ENCODE measurements around the gene GGT6.
A peak's percentile ranks its signal among the peaks of the same experiment; 100 is the strongest.

GGT6 gene

DNA sequence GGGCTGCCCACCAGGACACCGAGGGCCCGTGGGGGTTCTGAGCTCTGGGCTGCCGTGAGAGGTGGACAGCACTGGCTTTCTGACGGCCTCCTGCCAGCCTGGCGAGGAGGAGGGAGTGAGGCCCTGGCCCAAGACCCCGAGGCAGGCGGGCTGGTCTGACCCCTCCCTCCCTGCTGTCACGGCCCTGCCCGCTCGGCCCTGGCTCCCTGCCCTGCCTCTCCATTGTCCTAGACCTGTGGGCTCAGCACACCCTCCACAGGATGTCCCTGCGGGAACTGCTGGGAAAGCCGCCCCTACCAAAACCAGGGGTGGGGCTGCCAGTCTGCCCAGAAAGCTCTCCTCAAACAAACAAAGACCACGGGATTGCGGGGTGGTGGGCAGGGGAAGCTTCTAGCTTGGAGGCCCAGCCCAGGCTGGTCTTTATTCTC lies 41.0 kb downstream of the GGT6 start:
- DNase-seq = peak; percentile 41

DNA sequence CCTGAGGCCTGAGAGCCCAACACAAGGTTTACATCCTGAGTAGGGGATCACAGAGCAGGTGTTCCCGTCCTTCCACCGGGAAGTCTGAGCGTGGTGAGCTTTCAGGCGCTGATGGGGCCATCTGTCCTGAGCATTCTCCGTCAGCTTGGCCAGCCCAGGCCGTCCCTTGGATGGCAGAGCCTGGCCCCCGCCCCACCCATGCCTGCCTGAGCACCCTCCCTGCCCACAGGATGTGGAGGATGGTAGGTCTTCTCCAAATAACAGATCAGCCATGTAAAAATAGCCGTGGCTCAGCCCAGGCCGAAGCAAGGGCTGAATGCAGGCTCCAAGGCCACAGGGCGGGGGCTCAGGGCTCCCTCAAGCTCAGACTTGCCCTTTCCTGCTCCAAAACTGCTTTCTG lies 41.5 kb downstream of the GGT6 start:
- no peak for DNase-seq

DNA sequence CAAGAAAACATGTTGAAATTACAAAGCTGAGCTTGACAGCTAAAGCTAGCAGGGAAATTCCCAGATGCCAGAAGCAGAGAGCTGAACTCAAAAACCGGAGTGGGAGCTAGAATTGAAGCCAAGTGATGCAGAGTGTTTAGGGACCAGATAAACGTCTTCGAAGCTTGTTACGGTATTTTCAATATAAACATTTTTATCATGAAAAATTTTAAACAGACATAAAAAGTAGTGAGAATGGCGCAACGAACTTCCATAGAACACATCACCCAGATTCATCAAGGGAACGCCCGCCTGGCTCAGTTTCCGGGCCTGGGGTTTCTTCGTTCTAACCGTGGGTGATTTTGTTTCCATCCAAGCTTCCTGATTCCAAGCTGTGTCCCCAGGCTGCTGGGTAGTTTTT lies 43.6 kb downstream of the GGT6 start:
- DNase-seq = no peak

DNA sequence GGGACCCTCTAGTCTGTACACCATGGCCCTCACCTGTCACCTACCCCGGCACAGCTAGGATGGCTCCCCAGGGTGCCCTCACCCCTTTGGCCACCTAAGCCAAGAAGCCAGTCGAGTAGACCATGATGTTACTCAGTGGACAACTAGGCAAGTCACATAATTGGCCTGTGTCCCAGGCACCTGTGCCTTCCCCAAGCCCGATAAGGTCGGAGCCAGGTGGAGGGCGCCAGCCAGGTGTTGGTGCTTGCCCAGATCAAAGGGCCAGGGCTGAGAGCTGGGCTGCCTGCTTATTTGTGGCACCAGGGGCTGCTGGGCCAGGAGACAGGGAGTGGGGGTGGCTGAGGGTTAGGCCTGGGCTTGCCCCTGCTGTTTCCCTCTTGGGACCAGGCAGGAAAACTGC lies 44.9 kb downstream of the GGT6 start:
- DNase-seq = no peak

DNA sequence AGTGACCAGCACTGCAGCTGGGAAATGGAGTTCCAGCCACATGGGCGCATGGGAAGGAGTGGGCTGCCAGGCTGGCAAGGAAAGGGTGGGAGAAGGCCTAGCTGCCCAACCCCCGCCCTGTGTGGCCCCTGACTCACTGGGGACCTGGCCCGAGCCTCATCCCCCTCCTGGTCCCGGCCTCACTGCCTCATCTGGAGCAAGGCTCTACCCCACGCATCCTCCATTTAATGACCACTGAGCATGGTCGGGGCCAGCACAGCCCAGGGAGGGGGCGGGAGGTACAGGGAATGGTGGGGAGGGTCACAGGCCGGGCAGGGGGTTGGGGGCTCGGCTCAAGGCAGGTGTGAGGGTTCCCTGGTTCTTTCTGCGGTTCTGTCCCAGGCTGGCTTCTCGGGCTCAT lies 45.6 kb downstream of the GGT6 start:
- DNase-seq = no peak

DNA sequence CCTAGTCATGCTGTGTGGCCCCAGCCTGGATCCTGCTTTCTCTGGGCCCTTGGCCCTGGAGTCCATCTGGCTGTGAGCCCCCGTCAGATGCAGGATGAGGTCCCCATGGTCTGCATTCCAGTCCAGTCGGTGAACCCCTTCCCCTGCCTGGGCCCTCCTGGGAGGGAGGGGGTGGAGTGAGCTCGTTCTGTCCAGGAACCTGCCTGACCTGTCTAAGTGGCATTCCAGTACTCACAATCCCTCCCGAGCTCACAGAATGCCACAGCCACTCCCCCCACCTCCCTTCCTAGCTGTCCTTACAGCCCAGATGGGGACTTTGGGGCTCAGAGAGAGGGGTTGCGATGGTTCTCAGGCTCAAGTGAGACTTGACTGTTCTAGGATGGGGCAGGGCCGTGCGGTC lies 46.2 kb downstream of the GGT6 start:
- DNase-seq = no peak

DNA sequence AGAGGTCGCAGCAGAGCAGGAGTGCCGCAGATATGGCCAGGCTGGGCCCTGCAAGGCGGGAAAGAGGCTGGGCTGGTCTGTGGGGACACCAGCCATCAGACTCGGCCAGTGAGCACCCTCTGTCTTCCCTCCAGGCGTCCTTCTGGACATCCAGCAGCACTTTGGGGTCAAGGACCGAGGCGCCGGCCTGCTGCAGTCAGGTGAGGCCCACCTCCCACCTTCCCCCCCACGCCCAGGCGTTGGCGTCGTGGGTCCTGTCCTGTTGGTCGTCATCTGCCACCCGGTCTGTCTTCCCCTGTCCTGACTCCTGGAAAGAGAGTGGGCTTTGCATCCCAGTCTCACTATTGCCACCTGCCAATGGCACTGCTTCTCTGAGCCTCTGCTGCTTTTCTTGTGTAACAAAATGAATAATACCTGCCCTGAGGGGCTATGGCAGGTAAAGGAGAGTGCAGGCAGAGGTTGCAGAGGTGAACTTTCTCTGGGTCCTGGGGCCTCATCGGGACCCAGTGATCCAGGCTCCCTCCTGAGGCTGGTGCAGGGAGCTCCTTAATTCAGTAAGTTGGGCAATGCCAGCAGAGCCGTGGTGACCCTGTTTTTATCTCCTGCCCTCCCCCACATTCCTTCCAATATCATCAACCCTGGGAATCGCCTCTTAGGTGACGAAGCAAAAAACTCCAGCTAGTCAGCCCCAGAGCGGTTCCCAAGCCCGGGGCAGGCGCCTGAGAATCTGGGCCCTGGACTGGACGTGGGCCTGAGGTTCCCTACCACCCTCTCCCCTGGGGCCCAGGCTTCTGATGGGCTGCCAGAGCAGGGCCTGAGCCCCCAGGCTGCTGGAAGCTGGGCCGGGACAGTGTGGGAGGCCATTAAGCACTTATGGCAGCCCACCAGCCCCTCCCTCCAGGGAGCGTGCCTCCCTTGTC lies 47.0 kb downstream of the GGT6 start:
- DNase-seq = no peak

DNA sequence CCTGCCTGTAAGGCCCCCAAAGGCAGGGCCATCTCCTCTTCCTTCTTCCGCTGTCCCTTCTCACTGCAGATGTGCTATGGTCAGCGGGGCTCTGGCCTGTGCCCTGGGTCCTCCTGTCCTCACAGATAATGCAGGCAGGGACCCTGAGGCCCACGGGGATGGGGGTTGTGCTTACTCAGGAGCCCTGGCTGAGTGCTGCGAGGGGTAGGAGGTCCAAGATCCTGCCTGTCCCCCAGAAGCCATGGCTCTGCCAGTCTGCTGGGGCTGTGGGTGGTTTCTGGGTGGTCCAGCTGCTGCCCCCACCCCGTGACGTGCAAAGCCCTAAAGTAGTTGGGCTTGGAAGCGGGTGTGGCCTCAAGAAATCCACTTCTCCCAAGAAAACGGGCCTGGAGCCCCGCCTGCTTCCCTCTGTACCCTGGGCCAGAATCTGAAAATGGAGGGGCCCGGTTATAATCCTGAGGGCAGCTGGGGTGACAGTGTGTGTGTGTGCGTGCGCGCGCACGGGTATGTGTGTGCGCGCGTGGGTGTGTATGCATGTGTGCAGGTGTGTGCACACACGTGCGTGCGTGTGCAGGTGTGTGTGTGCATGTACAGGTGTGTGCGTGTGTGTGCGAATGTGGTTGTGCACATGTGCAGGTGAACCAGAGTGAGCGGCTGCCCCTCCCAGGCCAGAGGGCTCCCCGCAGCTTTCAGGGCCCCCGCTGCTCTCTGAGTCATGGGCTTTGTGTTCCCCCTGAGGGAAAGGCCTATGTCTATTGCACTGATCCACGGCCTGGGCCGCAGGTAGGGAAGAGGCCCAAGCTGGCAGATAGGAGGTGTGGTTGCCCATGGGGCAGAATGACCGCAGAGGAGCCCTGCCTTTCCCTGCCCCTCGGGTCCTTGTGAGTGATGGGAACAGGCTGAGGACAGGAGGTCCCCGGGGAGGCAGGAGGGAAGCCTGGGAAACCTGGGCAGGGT lies 47.9 kb downstream of the GGT6 start:
- no peak for DNase-seq

DNA sequence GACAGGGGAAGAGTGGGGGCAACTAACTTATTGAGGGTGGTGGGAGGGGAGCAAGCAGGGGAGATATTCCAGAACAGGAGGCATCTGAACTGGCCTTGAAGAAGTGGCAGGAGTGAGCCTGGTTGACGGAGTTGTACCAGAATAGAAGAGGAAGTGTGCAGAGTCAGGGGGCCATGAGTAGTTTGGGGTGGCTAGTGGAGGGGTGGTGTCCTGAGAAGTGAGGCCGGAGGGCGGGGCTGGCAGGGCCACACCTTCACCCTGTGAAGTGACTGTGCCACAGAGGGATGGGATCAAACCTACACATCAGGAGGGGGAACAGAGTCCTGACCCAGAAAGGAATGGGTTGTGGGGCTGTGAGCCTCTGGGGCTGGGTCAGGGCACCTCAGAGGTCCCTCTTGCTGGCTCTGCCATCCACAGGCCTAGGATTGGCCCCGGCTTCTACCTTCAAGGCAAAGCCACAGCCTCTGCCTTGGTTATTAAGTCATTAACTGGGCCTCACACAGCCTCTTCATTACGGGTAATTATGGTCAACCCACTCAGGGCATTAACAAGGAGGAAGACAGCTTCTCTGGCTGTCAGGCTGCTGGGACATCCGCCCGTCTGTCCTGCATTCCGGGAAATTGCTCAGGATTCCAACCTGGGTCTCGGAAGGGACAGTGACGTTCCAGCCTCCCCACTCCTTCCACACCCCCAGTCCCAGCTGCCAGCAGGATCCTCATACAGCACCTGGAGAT lies 49.0 kb downstream of the GGT6 start:
- DNase-seq = no peak

DNA sequence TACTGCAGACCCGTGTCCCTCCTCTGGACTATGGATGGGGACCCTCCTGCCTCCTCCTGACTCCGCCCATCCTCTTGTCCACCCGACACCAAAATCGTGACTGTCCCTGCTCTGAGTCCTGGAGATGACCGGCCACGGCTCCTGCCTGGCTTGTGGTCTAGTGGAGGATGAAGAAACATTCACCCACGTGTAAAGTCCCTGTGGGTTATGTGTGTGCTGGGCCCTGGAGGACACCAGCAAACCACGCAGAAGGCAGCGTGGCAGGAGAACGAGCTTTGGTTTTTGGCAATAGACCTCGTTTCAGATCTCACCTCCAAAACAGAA lies 49.8 kb downstream of the GGT6 start:
- no peak for DNase-seq

DNA sequence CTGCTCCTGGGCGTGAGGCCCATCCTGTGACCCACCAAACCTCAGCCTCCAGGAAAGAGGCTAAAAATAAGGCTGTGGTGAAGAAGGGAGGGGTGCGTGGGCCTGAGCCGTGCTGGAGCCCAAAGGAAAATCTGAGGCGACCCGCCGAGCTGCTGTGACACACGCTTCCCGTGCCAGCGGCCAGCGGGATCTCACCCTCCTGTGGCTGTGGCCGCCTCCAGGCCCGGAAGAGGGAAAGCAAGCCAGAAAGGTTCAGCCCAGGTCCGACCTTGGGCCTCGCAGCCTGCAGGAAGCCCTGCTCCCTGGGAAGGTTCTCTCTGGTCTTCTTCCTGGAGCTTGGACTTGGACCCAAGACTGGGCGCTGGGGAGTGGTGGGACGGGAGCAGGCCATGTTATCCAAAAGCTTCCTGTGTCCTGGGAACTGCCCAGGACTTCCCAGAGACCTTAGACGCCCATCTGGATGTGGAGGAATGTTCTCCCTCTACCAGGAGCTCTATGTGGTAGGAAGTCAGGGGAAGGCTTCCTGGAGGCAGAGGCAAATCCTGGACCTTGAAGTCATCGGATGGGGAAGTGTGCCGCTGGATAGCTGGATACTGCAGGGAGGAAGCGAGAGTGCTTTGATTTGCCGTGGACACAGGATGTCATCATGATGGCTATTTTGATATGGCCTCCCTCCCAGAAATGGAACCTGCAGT lies 50.3 kb downstream of the GGT6 start:
- no peak for DNase-seq

DNA sequence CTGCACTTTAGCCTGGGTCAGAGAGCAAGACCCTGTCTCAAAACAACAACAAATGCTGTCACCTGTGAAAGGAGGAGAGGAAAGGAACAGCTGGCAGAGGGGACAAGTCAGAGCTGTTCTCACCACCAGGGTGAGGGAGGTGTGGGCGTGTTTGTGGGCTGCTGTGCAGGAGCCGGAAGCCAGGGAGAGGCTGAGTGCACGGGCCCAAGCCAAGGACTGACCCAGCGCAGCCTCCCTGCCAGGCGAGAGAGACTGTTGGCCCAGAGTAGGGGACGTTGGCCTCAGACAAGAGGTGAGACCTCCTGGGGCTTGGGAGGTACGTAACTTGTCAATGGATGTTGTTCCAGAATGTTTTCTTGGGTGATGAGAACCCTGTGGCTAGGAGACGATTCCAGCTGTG lies 51.0 kb downstream of the GGT6 start:
- DNase-seq = no peak

DNA sequence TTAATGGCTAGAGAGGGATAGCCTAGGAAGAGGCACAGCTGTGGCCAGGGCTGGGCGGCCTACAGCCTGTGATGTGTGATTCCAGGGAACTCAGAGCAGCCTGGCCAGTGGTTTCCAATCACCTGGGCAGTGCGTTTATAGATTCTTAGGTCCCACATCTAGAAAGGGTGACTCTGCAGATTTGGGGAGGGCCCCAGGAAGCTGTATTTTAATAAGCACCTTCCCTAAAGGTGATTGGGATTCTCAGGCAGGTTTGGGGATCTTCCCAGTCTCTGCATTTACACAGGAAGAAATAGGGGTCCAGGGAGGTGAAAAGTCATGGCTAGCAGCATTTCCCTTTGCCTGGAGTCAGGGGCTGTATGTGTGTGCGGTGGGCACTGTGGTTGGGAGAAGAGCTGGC lies 52.2 kb downstream of the GGT6 start:
- DNase-seq = no peak

DNA sequence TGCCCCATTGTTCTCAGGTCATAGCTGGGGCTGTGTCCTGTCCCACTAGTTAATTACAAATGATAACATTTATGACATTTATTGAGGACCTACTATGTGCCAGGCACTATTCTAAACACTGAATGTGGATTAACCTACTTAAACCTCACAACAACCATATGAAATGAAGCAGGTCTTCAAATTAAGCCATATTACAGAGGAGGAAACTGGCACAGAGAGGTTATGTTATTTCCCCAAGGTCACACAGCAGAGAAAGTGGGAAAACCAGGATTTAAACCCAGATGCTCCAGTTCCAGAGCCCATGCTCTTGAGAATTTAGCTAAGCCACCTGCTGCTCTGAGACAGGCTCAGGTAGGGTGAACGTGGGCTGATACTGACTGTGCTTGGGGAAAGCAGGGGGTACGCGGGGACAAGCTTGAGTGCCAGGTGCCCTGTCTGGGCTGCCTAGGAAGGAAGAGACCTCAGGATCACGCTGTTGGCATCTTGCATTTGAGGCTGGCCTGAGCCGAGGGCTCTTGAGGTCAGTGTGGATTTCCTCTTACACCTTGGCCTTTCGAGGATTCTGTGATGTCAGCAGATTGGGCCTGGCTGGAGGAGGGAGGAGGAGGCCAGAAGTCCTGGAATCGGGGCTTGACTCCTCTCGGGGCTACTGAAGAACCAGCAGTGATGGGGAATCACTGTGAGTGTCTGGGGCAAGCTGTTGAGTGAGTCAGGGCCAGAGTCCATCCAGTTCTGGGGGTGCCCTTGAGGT lies 52.8 kb downstream of the GGT6 start:
- DNase-seq = no peak

All from midbrain (tissue), 1 donor.